Stomach (tissue), 9 donors: ENCODE results near the gene SMARCA4. TPM values are rescaled to one million over a fixed set of nuclear protein-coding genes. Genes with fewer than 3 reads are reported as not detected.

ENCODE experiments used
- DNase-seq, 2 donors: peaks; one replicate each; pipeline versions ENCODE4 v3.0.0 to v3.0.0-alpha.2; 2013 to 2019
- H3K27ac ChIP-seq, 5 donors: fragments of 200-600 bp in 4 of 5; sonication (generic) in 4 of 5; one replicate each; pipeline ENCODE4 v1.5.1; 2013 to 2019; ENCODE audit warnings: mild to moderate bottlenecking in 1 of 5, moderate library complexity in 1 of 5
- H3K27me3 ChIP-seq, 3 donors: fragments of 200-600 bp; sonication (generic); one replicate each; pipeline ENCODE4 v1.5.1; 2017 to 2019; ENCODE audit warnings: mixed run types in 1 of 3
- H3K36me3 ChIP-seq, 4 donors: fragments of 200-600 bp; sonication (generic); 1 replicate in 3 of 4; 2 replicates in 1 of 4; pipeline ENCODE4 v1.5.1; 2016 to 2019
- H3K4me1 ChIP-seq, 4 donors: fragments of 200-600 bp; sonication (generic); one replicate each; pipeline ENCODE4 v1.5.1; 2016 to 2019
- H3K4me3 ChIP-seq, 4 donors: fragments of 200-600 bp; sonication (generic) in 3 of 4; one replicate each; pipeline ENCODE4 v1.5.1; 2016 to 2019; ENCODE audit warnings: mild to moderate bottlenecking in 1 of 4
- H3K9me3 ChIP-seq, 4 donors: fragments of 200-600 bp; sonication (generic); one replicate each; pipeline ENCODE4 v1.5.1; 2016 to 2019
- EP300 ChIP-seq: sonication (generic); formaldehyde crosslinking; IDR thresholded peaks from one replicate; pipeline ENCODE4 v1.6.1; 2017; ENCODE audit warnings: antibody characterized with exemption
- POLR2A ChIP-seq, 4 donors: fragments of 450-650 bp; IDR thresholded peaks; one replicate each; pipeline ENCODE4 v1.6.1; 2016; ENCODE audit warnings: antibody characterized with exemption in 4 of 4, control low read depth in 2 of 4, mild to moderate bottlenecking in 1 of 4, moderate library complexity in 1 of 4
- POLR2AphosphoS5 ChIP-seq, 3 donors: sonication (generic); formaldehyde crosslinking; IDR thresholded peaks; one replicate each; pipeline ENCODE4 v1.6.1; 2016; ENCODE audit warnings: antibody characterized with exemption in 3 of 3
- WGBS, 5 donors: extraction: QIAGEN DNeasy Blood & Tissue Kit in 3 of 5; methylation state at CpG; one replicate each; pipeline versions ENCODE4 v1.1.5 to v1.1.7; 2013 to 2018; 5-methylcytosine and 5-hydroxymethylcytosine counted together
- intact Hi-C: fragments of 100-400 bp; cut with DNase I; formaldehyde crosslinking; loops from one replicate; pipeline ENCODE4 v1.15.1; 2023; ENCODE audit warnings: low total_unique reads
- polyA plus RNA-seq, 3 donors: library from polyadenylated mRNA; stranded (reverse); fragments of 200-250 nt; gene quantifications; one replicate each; pipeline ENCODE4 v1.2.3, GENCODE V29; 2013
- total RNA-seq, 5 donors: library from RNA; depleted of rRNA; stranded (reverse); fragments of >200 nt; gene quantifications; one replicate each; pipeline versions ENCODE4 v1.1.0 to v1.2.3, GENCODE V29; 2014 to 2016
- TF ChIP-seq, protein P1 (sequence below), 7 experiments: fragments of 450-650 bp in 4 of 7; fragments of 200-600 bp in 3 of 7; sonication (generic) in 3 of 7; IDR thresholded peaks; one replicate each; pipeline ENCODE4 v1.5.1; 2016 to 2019; ENCODE audit warnings: antibody characterized with exemption in 7 of 7, control low read depth in 2 of 7, mild to moderate bottlenecking in 1 of 7
- donor health status: healthy with polysubstance abuse.
- donor health status: Bipolar disorder and iron deficiency.
- donor health status: healthy.

The SMARCA4 gene
- total and polyA plus RNA-seq, 8 donors, result 28.6 to 158 (median 60.9) TPM

DNA sequence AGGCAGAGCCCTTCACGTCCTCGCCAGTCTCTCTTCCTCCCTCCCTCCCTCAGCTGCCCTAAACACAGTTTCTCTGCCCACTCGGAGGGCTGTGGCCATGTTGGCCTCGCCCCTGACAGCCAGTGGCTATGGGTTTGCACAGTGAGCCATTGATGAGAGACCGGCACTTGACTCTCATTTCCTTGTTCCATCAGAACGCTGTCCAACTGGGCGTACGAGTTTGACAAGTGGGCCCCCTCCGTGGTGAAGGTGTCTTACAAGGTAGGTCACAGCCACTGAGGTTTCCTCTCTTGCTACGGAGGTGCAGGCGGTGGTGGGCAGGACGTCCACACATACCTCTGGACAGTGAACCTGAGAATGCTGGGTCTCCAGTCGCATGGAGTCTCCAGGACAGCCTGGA, 57.9 kb downstream of the SMARCA4 start:
- TF ChIP-seq POLR2AphosphoS5 (IDR thresholded peaks at IDR 0.05), result no peak
- no peak for TF ChIP-seq POLR2A (IDR thresholded peaks at IDR 0.05)
- TF ChIP-seq, protein P1, sequence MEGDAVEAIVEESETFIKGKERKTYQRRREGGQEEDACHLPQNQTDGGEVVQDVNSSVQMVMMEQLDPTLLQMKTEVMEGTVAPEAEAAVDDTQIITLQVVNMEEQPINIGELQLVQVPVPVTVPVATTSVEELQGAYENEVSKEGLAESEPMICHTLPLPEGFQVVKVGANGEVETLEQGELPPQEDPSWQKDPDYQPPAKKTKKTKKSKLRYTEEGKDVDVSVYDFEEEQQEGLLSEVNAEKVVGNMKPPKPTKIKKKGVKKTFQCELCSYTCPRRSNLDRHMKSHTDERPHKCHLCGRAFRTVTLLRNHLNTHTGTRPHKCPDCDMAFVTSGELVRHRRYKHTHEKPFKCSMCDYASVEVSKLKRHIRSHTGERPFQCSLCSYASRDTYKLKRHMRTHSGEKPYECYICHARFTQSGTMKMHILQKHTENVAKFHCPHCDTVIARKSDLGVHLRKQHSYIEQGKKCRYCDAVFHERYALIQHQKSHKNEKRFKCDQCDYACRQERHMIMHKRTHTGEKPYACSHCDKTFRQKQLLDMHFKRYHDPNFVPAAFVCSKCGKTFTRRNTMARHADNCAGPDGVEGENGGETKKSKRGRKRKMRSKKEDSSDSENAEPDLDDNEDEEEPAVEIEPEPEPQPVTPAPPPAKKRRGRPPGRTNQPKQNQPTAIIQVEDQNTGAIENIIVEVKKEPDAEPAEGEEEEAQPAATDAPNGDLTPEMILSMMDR (IDR thresholded peaks at IDR 0.05), result no peak
- TF ChIP-seq EP300, result no peak
- Histone ChIP-seq H3K36me3 (peaks cover 83 to 100% (median 100%) of the 10 kb centered on the region in 4 donors), H3K4me1 (no peaks in the 10 kb centered on the region), H3K4me3 (no peak overlapping the region), H3K9me3 (no peaks in the 10 kb centered on the region), H3K27me3 (no peaks in the 10 kb centered on the region), H3K27ac (no peak overlapping the region)
- peak in 1 of 2 donors; percentile 47 for DNase-seq
- intact Hi-C loops, result loop anchor here (10.0 kb wide), 1 partner anchor 206 kb away; no protein-coding TSS in a partner anchor
- 70 to 92% (median 85%) methylated on average over 12 to 13 of the region's 13 CpGs for WGBS, 5 donors

DNA sequence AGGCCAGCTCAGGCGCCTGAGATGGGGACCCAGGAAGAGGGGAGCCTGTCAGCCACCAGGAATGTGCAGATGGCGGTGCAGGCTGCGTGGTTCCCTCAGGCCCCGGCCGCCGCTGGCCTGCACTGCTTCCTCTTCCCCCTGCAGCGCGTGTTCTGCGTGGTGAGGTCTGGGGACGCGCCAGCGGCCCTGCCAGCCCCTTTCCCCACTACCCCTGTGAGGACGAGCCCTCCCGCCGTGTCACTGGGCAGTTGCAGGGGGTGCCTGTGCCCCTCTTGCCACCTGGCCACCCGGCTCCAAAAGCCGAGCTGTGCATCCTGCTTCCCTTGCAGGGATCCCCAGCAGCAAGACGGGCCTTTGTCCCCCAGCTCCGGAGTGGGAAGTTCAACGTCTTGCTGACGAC, 58.4 kb downstream of the SMARCA4 start:
- intact Hi-C loops, result loop anchor here (10.0 kb wide), 1 partner anchor 206 kb away; no protein-coding TSS in a partner anchor
- peaks cover 83 to 100% (median 100%) of the 10 kb centered on the region in 4 donors for H3K36me3 ChIP-seq
- no peak overlapping the region for H3K4me3 ChIP-seq
- TF ChIP-seq EP300, result no peak
- TF ChIP-seq POLR2A (IDR thresholded peaks at IDR 0.05), result no peak
- WGBS, 5 donors, result 93 to 97% (median 95%) methylated on average over 15 to 21 of the region's 21 CpGs
- H3K4me1 ChIP-seq, result no peaks in the 10 kb centered on the region
- no peaks in the 10 kb centered on the region for H3K9me3 ChIP-seq
- DNase-seq, result no peak
- no peaks in the 10 kb centered on the region for H3K27me3 ChIP-seq
- H3K27ac ChIP-seq, result no peak overlapping the region

DNA sequence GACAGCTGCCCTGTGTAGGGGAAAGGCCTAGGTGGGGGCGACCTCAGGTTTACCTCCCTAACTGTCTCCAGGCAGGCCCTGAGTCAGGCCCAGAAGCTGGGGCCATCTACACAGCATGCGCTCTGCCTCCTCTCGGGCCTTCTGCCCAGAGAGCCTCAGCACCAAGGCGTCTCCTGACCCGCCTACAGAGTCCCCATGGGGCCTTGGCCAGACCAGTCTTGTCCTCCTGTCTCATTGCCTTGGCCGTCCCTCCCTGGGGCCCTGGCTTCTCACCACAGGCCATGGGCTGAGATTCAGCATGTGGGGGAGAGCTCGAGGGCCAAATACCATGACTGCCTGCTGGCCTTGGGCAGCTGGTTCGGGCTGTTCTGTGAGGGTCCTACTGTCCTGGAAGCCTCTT, 59.0 kb downstream of the SMARCA4 start:
- Histone ChIP-seq H3K4me3 (no peak overlapping the region), H3K27me3 (no peaks in the 10 kb centered on the region), H3K4me1 (no peaks in the 10 kb centered on the region), H3K27ac (no peak overlapping the region), H3K9me3 (no peaks in the 10 kb centered on the region), H3K36me3 (peaks cover 85 to 100% (median 100%) of the 10 kb centered on the region in 4 donors)
- no peak for DNase-seq
- intact Hi-C loops, result loop anchor here (10.0 kb wide), 1 partner anchor 205 kb away; no protein-coding TSS in a partner anchor
- WGBS, 5 donors, result 88 to 100% (median 93%) methylated on average over 4 to 8 of the region's 8 CpGs
- TF ChIP-seq POLR2A (IDR thresholded peaks at IDR 0.05) (no peak), POLR2AphosphoS5 (IDR thresholded peaks at IDR 0.05) (no peak), EP300 (no peak)
- TF ChIP-seq, protein P1 (IDR thresholded peaks at IDR 0.05), result no peak

DNA sequence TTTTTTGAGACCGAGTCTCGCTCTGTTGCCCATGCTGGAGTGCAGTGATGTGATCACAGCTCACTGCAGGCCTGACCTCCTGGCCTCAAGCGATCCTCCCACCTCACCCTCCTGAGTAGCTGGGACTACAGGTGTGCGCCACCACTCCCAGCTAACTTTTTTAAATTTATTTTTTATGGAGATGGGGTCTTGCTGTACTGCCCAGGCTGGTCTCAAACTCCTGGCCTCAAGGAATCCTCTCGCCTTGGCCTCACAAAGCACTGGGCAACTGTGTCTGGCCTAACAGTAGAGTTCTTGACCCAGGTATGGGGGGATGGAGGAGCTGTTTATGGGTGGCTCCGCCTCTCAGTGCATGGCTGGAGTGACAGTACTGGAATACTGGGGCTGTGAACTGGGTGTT, 59.6 kb downstream of the SMARCA4 start:
- TF ChIP-seq, protein P1 (IDR thresholded peaks at IDR 0.05), result no peak
- TF ChIP-seq EP300 (no peak), POLR2AphosphoS5 (IDR thresholded peaks at IDR 0.05) (no peak), POLR2A (IDR thresholded peaks at IDR 0.05) (no peak)
- WGBS, 5 donors, result 95 to 99% (median 96%) methylated on average over 6 of the region's 6 CpGs
- no peaks in the 10 kb centered on the region for H3K9me3 ChIP-seq
- H3K27me3 ChIP-seq, result no peaks in the 10 kb centered on the region
- H3K4me1 ChIP-seq, result no peaks in the 10 kb centered on the region
- no peak overlapping the region for H3K27ac ChIP-seq
- DNase-seq, result no peak
- H3K4me3 ChIP-seq, result no peak overlapping the region
- H3K36me3 ChIP-seq, result peaks cover 87 to 100% (median 100%) of the 10 kb centered on the region in 4 donors
- intact Hi-C loops, result no loop called here

DNA sequence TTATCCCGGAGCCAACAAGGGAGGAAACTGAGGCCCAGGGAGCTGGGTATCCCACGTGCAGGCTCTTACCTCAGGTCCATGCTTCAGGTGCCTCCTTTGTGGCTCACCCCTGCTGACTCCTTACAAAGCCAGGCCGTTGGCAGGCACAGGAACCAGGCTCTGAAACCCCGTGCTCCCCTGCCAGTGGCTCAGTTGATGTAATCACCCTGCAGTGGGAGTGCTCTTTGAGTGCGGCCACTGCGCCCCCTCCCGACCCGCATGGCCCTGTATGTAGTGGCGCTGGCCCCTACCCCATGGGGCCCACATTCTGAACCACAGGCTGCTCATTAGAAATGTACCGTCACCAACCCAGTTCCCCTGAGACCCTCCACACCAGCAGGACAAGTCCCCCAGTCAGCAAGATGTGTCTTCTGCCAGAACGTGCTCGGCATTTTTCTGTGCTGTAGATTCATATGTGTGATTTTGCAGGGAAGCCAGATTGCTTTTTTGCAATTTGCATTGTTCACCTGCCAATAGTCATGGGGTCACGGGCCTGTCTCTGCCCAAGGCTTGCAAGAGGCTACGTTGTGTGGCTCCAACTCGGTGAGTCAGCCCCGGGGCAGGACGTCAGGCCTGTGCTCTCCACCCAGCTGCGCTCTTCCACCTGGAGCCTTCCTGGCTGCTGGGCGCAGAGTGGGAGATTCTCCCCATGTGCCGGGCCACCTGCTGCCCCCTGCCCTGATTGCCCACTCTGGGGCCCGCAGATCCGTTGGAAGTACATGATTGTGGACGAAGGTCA, 60.3 kb downstream of the SMARCA4 start:
- Histone ChIP-seq H3K4me3 (no peak overlapping the region), H3K4me1 (no peaks in the 10 kb centered on the region), H3K27me3 (no peaks in the 10 kb centered on the region), H3K9me3 (no peaks in the 10 kb centered on the region), H3K36me3 (peaks cover 88 to 100% (median 100%) of the 10 kb centered on the region in 4 donors), H3K27ac (no peak overlapping the region)
- 88 to 96% (median 91%) methylated on average over 17 to 23 of the region's 23 CpGs for WGBS, 5 donors
- TF ChIP-seq, protein P1 (IDR thresholded peaks at IDR 0.05), result no peak
- no peak for TF ChIP-seq EP300
- no peak for DNase-seq
- intact Hi-C loops, result no loop called here
